ENCODE measurements around the gene C6orf89. TPM values are rescaled to one million over a fixed set of nuclear protein-coding genes. Genes with fewer than 3 reads are reported as not detected.

The C6orf89 gene
- polyA plus RNA-seq, 1 donor from 2014 or later, result 24.6 TPM

DNA sequence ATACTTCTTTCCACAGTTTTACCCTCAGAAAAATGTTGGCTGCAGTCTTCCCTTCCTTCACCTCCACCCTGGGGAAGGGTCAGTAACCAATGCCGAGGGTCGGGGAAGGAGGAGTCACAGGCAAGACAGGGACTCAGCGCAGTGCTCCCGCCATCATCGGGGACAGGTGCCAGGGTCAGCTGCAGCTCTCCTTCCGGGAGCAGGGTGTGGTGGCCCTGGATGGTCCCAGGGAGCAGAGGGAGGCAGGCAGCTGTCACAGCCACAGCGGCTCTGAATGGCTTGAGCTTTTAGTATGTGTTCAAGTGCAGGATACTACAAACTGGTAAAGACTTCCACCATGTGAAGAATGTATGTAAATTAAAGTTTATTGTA is 42.8 kb downstream of the C6orf89 start:
- no peak overlapping the region for H3K27ac ChIP-seq (ENCODE audit: low read length)

DNA sequence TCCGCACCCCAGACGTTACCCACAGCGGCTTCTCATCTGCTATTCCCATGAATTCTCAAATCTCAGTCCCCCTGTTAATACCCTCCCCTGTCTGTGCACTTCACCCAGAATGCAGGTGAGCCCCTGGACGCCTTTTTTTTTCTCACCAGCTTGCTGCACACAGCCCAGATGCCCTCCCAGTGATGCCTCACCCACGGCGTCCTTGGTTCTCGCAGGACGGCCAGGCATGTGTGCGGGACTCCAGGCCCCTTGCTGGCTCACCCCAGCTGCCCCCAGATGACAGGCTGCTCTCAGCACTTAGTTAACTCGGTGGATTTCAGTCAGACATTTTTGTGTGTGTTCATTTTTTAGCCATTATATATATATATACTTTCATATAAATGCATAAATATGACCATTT is 43.4 kb downstream of the C6orf89 start:
- Histone ChIP-seq H3K9me2 (ENCODE audit: insufficient read depth, low read length) (no peaks in the 10 kb centered on the region), H3K4me3 (ENCODE audit: low read length) (no peak overlapping the region), H3K9me3 (ENCODE audit: low read length) (no peaks in the 10 kb centered on the region), H3K36me3 (ENCODE audit: insufficient read depth, low read length) (no peaks in the 10 kb centered on the region), H3K9ac (ENCODE audit: low read length) (no peak overlapping the region), H4K20me1 (ENCODE audit: insufficient read depth) (no peaks in the 10 kb centered on the region), H2AFZ (ENCODE audit: low read depth, low read length) (no peak overlapping the region), H3F3A (ENCODE audit: insufficient read depth, low read length, poor library complexity, severe bottlenecking) (no peaks in the 10 kb centered on the region), H3K79me2 (replicated peaks; ENCODE audit: insufficient read depth, low read length) (no peaks in the 10 kb centered on the region), H3K4me2 (ENCODE audit: low read length) (no peak overlapping the region), H3K27me3 (ENCODE audit: insufficient read depth, low read depth, low read length) (no peaks in the 10 kb centered on the region), H3K27ac (ENCODE audit: low read length) (no peak overlapping the region)
- TF ChIP-seq EZH2 (IDR thresholded peaks at IDR 0.05; ENCODE audit: borderline replicate concordance, insufficient read depth, low read length, poor library complexity, severe bottlenecking) (no peak), EP300 (conservative IDR thresholded peaks at IDR 0.05; ENCODE audit: poor library complexity, severe bottlenecking) (no peak), REST (IDR thresholded peaks at IDR 0.05; ENCODE audit: borderline replicate concordance) (no peak), MXI1 (conservative IDR thresholded peaks at IDR 0.05; ENCODE audit: poor library complexity, severe bottlenecking) (no peak), SMC3 (conservative IDR thresholded peaks at IDR 0.05; ENCODE audit: poor library complexity) (no peak), RAD21 (conservative IDR thresholded peaks at IDR 0.05) (no peak)
- TF ChIP-seq, protein P1, sequence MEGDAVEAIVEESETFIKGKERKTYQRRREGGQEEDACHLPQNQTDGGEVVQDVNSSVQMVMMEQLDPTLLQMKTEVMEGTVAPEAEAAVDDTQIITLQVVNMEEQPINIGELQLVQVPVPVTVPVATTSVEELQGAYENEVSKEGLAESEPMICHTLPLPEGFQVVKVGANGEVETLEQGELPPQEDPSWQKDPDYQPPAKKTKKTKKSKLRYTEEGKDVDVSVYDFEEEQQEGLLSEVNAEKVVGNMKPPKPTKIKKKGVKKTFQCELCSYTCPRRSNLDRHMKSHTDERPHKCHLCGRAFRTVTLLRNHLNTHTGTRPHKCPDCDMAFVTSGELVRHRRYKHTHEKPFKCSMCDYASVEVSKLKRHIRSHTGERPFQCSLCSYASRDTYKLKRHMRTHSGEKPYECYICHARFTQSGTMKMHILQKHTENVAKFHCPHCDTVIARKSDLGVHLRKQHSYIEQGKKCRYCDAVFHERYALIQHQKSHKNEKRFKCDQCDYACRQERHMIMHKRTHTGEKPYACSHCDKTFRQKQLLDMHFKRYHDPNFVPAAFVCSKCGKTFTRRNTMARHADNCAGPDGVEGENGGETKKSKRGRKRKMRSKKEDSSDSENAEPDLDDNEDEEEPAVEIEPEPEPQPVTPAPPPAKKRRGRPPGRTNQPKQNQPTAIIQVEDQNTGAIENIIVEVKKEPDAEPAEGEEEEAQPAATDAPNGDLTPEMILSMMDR (IDR thresholded peaks at IDR 0.05; ENCODE audit: poor library complexity, severe bottlenecking), result no peak

More for the DNA sequence above, 42.8 kb downstream of the C6orf89 start:
- no peaks in the 10 kb centered on the region for H3K9me3 ChIP-seq (ENCODE audit: low read length)
- H4K20me1 ChIP-seq (ENCODE audit: insufficient read depth), result no peaks in the 10 kb centered on the region
- H3K9ac ChIP-seq (ENCODE audit: low read length), result no peak overlapping the region
- no peak overlapping the region for H3K4me2 ChIP-seq (ENCODE audit: low read length)
- no peaks in the 10 kb centered on the region for H3F3A ChIP-seq (ENCODE audit: insufficient read depth, low read length, poor library complexity, severe bottlenecking)
- no peaks in the 10 kb centered on the region for H3K9me2 ChIP-seq (ENCODE audit: insufficient read depth, low read length)
- H3K79me2 ChIP-seq (replicated peaks; ENCODE audit: insufficient read depth, low read length), result no peaks in the 10 kb centered on the region
- no peaks in the 10 kb centered on the region for H3K27me3 ChIP-seq (ENCODE audit: insufficient read depth, low read depth, low read length)
- no peak overlapping the region for H3K4me3 ChIP-seq (ENCODE audit: low read length)
- no peak for TF ChIP-seq TAF1 (IDR thresholded peaks at IDR 0.05; ENCODE audit: low read depth)
- no peak for TF ChIP-seq EZH2 (IDR thresholded peaks at IDR 0.05; ENCODE audit: borderline replicate concordance, insufficient read depth, low read length, poor library complexity, severe bottlenecking)
- no peak for TF ChIP-seq POLR2AphosphoS5 (IDR thresholded peaks at IDR 0.05)
- TF ChIP-seq EP300 (conservative IDR thresholded peaks at IDR 0.05; ENCODE audit: poor library complexity, severe bottlenecking), result no peak
- H2AFZ ChIP-seq (ENCODE audit: low read depth, low read length), result no peak overlapping the region
- no peaks in the 10 kb centered on the region for H3K36me3 ChIP-seq (ENCODE audit: insufficient read depth, low read length)

DNA sequence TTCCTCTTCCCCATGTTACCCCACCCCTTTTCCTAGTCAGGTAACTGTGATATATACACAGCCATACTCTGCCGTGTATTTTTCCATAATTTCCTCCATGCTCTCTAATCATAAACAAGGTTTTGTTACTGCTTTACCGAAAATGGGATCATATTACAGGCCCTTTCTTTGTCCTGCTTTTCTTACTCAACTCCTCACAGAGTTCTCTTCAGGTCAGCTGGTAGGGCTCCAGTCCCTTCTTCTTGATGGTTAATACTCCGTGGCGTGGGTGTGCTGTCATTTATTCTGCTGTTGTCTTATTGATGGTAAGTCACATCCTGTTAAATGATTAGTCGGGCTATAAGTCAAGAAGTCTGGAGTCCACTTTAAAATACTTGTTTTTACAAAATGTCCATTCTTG is 43.9 kb downstream of the C6orf89 start:
- Histone ChIP-seq H3K27ac (ENCODE audit: low read length) (no peak overlapping the region), H3K79me2 (replicated peaks; ENCODE audit: insufficient read depth, low read length) (no peaks in the 10 kb centered on the region), H3K4me2 (ENCODE audit: low read length) (no peak overlapping the region), H3K9me2 (ENCODE audit: insufficient read depth, low read length) (no peaks in the 10 kb centered on the region), H3K9ac (ENCODE audit: low read length) (no peak overlapping the region), H2AFZ (ENCODE audit: low read depth, low read length) (no peak overlapping the region), H3K4me3 (ENCODE audit: low read length) (no peak overlapping the region), H3K27me3 (ENCODE audit: insufficient read depth, low read depth, low read length) (no peaks in the 10 kb centered on the region), H4K20me1 (ENCODE audit: insufficient read depth) (no peaks in the 10 kb centered on the region), H3F3A (ENCODE audit: insufficient read depth, low read length, poor library complexity, severe bottlenecking) (no peaks in the 10 kb centered on the region), H3K9me3 (ENCODE audit: low read length) (no peaks in the 10 kb centered on the region), H3K36me3 (ENCODE audit: insufficient read depth, low read length) (no peaks in the 10 kb centered on the region)
- TF ChIP-seq RAD21 (conservative IDR thresholded peaks at IDR 0.05) (no peak), EZH2 (IDR thresholded peaks at IDR 0.05; ENCODE audit: borderline replicate concordance, insufficient read depth, low read length, poor library complexity, severe bottlenecking) (no peak), SMC3 (conservative IDR thresholded peaks at IDR 0.05; ENCODE audit: poor library complexity) (no peak), TAF1 (IDR thresholded peaks at IDR 0.05; ENCODE audit: low read depth) (no peak), REST (IDR thresholded peaks at IDR 0.05; ENCODE audit: borderline replicate concordance) (no peak), EP300 (conservative IDR thresholded peaks at IDR 0.05; ENCODE audit: poor library complexity, severe bottlenecking) (no peak)
- TF ChIP-seq, protein P1 (IDR thresholded peaks at IDR 0.05; ENCODE audit: poor library complexity, severe bottlenecking), result no peak

Data from neural cell (in vitro differentiated cells).